A549 (cell line): Measurements from ENCODE around the gene SEC16A.

ENCODE experiments used
- CTCF ChIP-seq: fragments of >200 bp; sonication (Bioruptor Twin); formaldehyde crosslinking; IDR thresholded peaks from 3 replicates; pipeline ENCODE4 v1.5.1; 2016
- MAFK ChIP-seq: fragments of 450-650 bp; IDR thresholded peaks from 2 replicates; pipeline ENCODE4 v1.6.1; 2014; ENCODE audit not compliant: partially characterized antibody
- POLR2AphosphoS2 ChIP-seq: conservative IDR thresholded peaks from 2 replicates; pipeline ENCODE4 v1.6.1; 2012; ENCODE audit warnings: low read length, improper control_type of control experiment, inconsistent platforms
- RFX5 ChIP-seq: fragments of 450-650 bp; IDR thresholded peaks from 2 replicates; pipeline ENCODE4 v1.7.1; 2014; ENCODE audit warnings: antibody characterized with exemption, mild to moderate bottlenecking, moderate library complexity
- SMC3 ChIP-seq: fragments of >200 bp; sonication (Bioruptor Twin); formaldehyde crosslinking; IDR thresholded peaks from 3 replicates; pipeline ENCODE4 v1.6.1; 2018; ENCODE audit warnings: inconsistent platforms

DNA sequence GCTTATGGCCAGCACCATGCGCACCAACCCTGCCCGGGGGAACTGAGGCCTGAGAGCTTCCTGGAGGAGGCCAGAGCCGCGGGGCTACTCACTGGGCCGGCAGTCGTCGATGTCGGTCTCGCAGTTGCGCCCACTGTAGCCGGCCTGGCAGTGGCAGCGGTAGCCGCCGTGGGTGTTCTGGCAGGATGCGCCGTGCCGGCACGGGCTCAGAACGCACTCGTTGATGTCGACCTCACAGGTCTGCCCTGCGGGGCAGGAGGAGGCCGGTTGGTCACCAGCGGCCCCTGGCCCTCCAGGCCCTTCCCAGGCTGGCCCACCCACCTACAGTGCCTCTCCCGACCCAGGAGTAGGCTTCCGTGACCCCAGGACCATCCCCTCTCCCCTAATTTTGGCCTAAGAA, 27.7 kb upstream of the SEC16A start:
- TF ChIP-seq SMC3: no peak
- no peak for TF ChIP-seq CTCF
- TF ChIP-seq MAFK: no peak
- no peak for TF ChIP-seq RFX5
- no peak for TF ChIP-seq POLR2AphosphoS2
